Left colon (tissue), 2 donors: Measurements from ENCODE around the gene TLR2. TPM values are rescaled to one million over a fixed set of nuclear protein-coding genes. Genes with fewer than 3 reads are reported as not detected.
"Not testable (repeated sequence)": the region's sequence is repeated elsewhere in the genome, so short reads cannot be mapped to it uniquely, and the experiment has no call there.

ENCODE experiments used
- ATAC-seq: fragments of 200-7000 bp; cut with Tn5 transposase; one replicate; pipeline ENCODE4 v1.9.1; 2020; ENCODE audit warnings: mild to moderate bottlenecking, moderate library complexity
- DNase-seq, 2 donors: peaks; one replicate each; pipeline ENCODE4 v3.0.0-alpha.2; 2020
- intact Hi-C, 2 donors: fragments of 100-400 bp; cut with DNase I in 1 of 2; cut with micrococcal nuclease in 1 of 2; formaldehyde crosslinking; loops; one replicate each; pipeline versions ENCODE4 v1.11.2 to v1.14.0; 2022; cut with DNase I, micrococcal nuclease
- total RNA-seq, 2 donors: library from RNA; stranded (reverse); fragmentation: NEBNext Ultra II Directional; extraction: Animal tissue kit (Norgen Biotek cat#: 25700); gene quantifications; one replicate each; pipeline ENCODE4 v1.2.1, GENCODE V29; 2021
- donor health status: DM: no; HTN: no; CAD: no.
- donor health status: DM: yes; HTN: yes; CAD: no.

The TLR2 gene
- total RNA-seq, 2 donors from 2014 or later: 4.3 to 5.3 TPM

DNA sequence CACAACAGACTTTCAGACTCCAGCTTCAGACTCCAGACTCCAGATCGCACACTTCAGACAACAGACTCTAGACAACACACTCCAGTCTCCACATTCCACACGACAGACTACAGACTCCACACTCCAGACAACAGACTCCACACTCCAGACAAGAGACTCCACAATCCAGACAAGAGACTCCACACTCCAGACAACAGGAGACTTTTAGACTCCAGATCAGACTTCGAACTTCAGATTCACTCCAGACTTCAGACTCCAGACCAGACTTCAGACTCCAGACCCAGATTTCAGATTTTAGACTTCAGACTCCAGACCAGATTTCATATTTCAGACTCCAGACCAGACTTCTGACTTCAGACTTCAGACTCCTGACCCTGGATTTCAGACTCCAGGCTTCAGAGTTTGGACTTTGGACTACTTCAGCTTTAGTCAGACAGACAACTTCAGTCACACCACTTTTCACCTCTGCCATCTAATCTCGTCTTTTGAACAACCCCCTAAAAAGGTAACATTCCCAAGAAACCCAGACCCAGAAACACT lies 29.0 kb upstream of the TLR2 start:
- intact Hi-C loops: no loop called here
- no peak for ATAC-seq
- no peak for DNase-seq

DNA sequence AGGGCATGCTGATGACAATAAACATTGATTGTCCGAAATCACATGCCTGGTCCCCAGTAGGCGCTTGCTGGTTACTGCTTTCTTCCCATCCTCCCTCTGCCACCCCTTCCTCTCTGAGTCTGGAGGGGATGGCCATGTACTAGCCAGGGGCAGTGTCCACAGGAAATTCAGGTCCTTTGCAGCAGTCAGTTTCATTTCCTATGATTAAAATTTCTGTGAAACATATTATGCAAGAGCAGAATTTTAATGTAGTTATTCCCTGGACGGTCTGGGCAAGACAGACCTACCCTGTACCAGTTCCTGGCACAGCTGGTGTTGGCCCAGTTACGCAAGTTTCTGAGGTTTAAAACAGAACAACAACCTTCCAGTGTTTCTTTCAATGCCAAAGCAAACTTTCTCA lies 28.2 kb upstream of the TLR2 start:
- intact Hi-C loops: no loop called here

GRCh38 chr4:153661215-153661822 lies 22.8 kb upstream of the TLR2 start:
- no peak for ATAC-seq
- intact Hi-C loops: no loop called here

More for the DNA sequence above, 28.2 kb upstream of the TLR2 start:
- ATAC-seq (no peak), DNase-seq (no peak)

GRCh38 chr4:153661908-153662307 lies 22.2 kb upstream of the TLR2 start:
- ATAC-seq (no peak), DNase-seq (no peak)
- intact Hi-C loops: no loop called here

More at GRCh38 chr4:153661215-153661822, 22.8 kb upstream of the TLR2 start:
- DNase-seq: no peak

- intact Hi-C loops: no loop called here
- ATAC-seq (no peak), DNase-seq (no peak)
Measured at GRCh38 chr4:153663667-153664066, 20.4 kb upstream of the TLR2 start.

DNA sequence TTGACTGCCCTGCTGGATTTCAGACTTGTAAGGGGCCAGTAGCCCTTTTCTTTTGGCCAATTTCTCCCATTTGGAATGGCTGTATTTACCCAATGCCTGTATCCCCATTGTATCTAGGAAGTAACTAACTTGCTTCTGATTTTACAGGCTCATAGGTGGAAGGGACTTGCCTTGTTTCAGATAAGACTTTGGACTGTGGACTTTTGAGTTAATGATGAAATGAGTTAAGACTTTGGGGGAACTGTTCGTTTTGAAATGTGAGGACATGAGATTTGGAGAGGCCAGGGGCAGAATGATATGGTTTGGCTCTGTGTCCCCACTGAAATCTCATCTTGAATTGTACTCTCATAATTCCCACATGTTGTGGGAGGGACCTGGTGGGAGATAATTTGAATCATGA lies 17.6 kb upstream of the TLR2 start:
- DNase-seq, intact Hi-C loops, ATAC-seq: not testable (repeated sequence)

- no peak for DNase-seq
- intact Hi-C loops: no loop called here
- no peak for ATAC-seq
Measured at GRCh38 chr4:153668647-153669046, 15.4 kb upstream of the TLR2 start.

GRCh38 chr4:153669838-153670237 lies 14.2 kb upstream of the TLR2 start:
- no peak for DNase-seq
- intact Hi-C loops: no loop called here
- no peak for ATAC-seq

DNA sequence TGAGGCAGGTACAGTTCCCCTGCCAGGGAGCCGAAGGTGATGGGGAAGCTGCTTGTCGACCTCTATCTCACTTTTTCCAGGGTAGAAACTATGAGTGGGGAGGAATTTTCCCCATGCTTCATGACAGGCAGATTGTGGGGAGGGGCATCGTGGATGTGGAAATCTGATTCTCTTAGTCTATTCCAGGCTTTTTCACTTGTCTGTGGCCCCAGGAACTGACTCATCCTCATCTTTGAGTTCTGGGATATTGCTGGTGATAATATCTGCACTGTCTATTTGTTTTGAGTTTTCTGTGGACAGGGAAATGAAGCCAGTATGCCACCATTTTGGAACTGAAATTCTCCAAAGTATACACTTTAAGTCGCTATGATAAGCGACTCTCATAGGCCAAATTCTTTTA lies 7.6 kb upstream of the TLR2 start:
- no peak for ATAC-seq
- DNase-seq: no peak
- intact Hi-C loops: no loop called here

DNA sequence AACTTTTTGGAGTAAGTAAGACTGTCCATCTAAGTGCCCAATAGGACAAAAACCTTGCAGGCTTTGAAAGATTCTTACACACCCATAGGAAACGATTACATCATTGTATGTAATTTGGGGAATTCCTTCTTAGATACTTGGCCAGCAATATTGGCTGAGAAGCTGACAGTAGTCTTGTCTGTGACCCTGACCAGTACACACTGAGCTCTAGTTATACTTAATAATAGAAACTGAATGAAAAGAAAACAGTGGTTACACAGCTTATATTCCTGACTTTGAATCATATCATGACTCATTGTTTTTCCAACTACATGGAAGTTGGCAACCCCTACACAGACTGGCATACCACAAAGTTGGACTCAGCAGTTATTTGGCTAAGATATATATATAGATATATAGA lies 7.1 kb upstream of the TLR2 start:
- ATAC-seq (no peak), DNase-seq (no peak)
- intact Hi-C loops: no loop called here

DNA sequence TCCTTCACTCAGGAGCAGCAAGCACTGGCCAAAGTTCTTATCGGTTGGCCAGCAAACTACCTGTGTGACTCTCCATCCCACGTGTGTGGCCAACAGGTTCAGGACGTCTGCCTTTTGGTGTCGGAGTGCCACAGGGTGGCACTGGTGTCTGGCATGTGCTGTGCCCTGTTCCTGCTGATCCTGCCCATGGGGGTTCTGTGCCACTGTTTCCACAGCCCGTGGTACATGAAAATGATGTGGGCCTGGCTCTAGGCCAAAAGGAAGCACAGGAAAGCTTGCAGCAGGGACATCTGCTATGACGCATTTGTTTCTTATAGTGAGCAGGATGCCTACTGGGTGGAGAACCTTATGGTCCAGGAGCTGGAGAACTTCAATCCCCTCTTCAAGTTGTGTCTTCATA lies 4.6 kb upstream of the TLR2 start:
- ATAC-seq (no peak), DNase-seq (no peak)
- intact Hi-C loops: no loop called here

GRCh38 chr4:153683763-153684181 lies 308 bp upstream of the TLR2 start:
- ATAC-seq (no peak), DNase-seq (no peak)
- intact Hi-C loops: no loop called here

DNA sequence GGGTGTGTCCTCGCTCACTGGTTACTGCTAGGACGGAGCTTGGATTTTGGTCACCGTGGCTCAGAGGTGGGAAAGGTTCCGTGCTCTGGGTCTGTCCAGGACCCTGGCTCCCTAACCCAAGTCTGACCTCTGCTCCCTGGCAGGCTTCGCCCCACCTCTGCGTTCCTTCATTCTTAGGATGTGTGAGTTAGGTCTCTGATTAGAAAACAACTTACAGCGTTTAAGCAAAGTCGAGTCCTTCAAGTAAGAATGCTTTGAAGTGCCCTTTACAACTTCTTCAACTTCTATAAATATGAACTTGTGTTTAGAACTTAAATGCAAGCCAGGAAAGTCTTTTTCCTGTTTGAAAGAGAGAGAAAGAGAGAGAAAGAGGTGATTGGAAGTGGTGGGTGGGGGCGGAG lies 891 bp downstream of the TLR2 start:
- intact Hi-C loops: no loop called here
- ATAC-seq (no peak), DNase-seq (no peak)

DNA sequence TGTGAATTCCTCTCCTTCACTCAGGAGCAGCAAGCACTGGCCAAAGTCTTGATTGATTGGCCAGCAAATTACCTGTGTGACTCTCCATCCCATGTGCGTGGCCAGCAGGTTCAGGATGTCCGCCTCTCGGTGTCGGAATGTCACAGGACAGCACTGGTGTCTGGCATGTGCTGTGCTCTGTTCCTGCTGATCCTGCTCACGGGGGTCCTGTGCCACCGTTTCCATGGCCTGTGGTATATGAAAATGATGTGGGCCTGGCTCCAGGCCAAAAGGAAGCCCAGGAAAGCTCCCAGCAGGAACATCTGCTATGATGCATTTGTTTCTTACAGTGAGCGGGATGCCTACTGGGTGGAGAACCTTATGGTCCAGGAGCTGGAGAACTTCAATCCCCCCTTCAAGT lies 20.4 kb downstream of the TLR2 start:
- no peak for DNase-seq
- intact Hi-C loops: no loop called here
- ATAC-seq: no peak

- ATAC-seq (no peak), DNase-seq (no peak)
- intact Hi-C loops: no loop called here
Measured at GRCh38 chr4:153705743-153706468, 21.8 kb downstream of the TLR2 start.

DNA sequence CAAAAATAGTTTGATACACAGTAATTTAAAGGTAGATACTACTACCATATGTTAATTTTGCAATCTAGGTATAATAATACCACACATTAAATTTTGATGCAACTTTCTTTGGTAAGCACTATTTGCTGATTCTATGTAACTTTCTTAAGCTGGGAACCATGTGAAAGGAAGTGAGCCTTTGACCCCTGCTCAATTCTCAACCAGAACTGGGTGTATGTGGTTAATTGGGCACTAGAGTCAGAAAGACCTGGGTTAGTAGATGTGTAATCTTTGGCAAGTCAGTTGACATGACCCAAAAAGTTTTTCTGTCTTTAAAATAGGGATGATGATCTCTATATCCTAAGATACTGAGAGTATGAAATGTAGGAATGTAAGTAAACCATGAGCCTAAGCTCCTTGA lies 22.4 kb downstream of the TLR2 start:
- ATAC-seq: no peak
- no peak for DNase-seq
- intact Hi-C loops: no loop called here

DNA sequence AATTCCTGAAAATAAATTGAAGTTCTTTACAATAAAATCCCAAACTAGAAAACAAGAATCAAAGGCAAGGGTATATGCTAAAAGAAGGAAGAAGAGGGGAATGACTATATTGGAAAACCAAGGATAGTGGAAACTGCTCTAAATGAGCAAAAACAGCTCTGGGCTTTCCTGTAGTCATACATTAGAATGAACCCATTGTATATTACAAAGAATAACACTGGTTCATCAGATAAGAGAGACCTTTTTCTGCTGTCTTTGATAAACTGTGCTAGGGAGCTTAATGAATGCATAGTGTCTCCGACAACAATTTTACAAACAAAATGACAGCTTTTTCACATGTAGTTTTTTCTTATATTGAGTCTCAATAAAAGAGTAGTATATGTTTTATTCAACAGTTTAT lies 26.6 kb downstream of the TLR2 start:
- no peak for ATAC-seq
- DNase-seq: no peak
- intact Hi-C loops: no loop called here

DNA sequence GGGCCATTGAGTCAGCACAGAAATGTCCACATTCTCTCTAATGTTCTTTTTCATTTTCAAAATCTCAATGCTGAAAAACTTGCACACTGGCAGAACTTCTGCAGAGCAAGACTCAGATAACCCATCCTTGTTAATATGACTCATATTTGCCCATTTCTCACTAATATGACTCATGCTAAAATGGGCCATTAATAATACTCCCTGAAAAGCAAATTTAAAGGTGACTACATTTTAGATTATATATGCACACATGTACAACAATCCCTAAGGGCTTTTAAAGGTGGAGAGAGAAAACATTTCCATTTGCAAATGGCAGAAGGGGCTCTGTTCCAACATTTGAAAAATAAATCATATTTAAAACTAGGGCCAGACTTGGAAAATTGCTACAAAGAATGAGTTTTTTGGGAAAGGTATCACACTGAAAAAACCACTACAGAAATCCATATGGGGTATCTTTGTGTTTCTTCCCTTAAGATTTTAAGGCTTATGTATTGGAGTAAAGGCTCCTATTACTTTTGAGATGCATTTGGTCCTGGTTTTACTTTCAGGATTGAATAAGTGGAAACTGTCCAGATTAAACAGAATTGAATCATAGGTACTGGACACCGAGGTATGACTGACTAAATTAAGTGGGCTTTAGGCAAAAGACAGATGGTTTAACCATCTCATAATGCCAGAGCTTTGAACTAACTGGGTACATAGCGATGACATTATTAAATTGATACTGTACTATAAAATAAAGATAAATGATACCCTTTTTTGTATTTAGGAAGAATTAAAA lies 30.0 kb downstream of the TLR2 start:
- intact Hi-C loops: no loop called here
- no peak for DNase-seq
- ATAC-seq: no peak

- intact Hi-C loops: no loop called here
- ATAC-seq (no peak), DNase-seq (no peak)
Measured at GRCh38 chr4:153722036-153722435, 38.0 kb downstream of the TLR2 start.

GRCh38 chr4:153724606-153725005 lies 40.5 kb downstream of the TLR2 start:
- intact Hi-C loops: no loop called here
- ATAC-seq: no peak
- no peak for DNase-seq
